Measurements from ENCODE around the gene NEIL1.

GRCh38 chr15:75361989-75362641 lies 15.3 kb downstream of the NEIL1 start:
- TF ChIP-seq ZNF274 (IDR thresholded peaks at IDR 0.05; ENCODE audit: low read depth, low read length) (no peak), YY1 (IDR thresholded peaks at IDR 0.05; ENCODE audit: insufficient read depth, insufficient read length) (no peak), SUZ12 (IDR thresholded peaks at IDR 0.05; ENCODE audit: extremely low read depth, insufficient read depth, insufficient read length) (no peak)
